Amygdala (tissue), 56 donors: ENCODE data around the gene F12.
"Not testable (repeated sequence)": the region's sequence is repeated elsewhere in the genome, so short reads cannot be mapped to it uniquely, and the experiment has no call there.

Experiments
- DNase-seq, 56 donors: peaks; one replicate each; lab custom pipeline; 2025; lab: John Stamatoyannopoulos, UW

Gene F12

DNA sequence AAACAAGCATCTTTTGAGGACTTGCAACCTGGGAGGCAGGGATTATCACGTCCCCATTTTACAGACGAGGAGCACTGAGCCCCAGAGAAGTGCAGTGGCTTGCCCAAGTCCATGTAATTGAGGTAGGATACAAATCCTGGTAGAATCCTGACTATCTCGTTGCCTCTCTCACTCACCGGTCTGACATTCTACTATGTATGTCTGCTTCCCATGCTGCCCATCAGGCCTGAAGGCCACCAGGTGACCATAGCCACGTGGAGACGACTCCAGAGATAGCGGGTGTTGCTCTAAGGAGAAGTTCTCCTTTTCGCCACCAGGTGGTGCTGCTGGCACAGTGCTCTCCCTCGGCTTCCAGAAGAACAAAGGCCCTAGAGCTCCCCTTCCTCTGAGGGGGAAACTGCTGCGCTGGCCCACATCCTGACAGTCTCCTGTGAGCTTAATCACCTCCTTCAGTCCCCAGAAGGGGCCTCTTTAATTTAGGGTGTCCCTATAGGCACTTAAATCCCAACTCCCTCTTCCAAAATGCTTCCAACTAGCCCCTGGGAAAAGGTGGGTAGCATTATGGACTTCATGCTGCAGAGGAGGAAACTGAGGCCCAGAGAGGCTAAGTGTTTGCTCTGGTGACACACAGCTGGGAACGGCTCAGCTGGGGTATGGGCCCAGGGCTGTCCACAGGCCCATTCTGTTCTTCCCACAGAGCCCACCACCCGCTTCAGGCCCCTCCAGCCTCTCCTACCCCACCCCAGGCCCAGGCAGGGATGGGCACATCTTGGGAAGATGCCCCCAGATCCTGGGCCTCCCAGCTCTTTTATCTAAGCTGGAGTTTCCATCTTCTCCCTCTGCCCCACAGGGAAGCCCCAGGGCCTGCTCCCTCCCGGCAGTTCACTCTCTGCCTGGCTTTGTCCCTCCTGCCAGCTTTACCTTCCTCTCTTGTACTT lies 18.7 kb downstream of the F12 start:
- DNase-seq: peak in 50 of 56 donors; percentile 9 to 86 (median 57)

DNA sequence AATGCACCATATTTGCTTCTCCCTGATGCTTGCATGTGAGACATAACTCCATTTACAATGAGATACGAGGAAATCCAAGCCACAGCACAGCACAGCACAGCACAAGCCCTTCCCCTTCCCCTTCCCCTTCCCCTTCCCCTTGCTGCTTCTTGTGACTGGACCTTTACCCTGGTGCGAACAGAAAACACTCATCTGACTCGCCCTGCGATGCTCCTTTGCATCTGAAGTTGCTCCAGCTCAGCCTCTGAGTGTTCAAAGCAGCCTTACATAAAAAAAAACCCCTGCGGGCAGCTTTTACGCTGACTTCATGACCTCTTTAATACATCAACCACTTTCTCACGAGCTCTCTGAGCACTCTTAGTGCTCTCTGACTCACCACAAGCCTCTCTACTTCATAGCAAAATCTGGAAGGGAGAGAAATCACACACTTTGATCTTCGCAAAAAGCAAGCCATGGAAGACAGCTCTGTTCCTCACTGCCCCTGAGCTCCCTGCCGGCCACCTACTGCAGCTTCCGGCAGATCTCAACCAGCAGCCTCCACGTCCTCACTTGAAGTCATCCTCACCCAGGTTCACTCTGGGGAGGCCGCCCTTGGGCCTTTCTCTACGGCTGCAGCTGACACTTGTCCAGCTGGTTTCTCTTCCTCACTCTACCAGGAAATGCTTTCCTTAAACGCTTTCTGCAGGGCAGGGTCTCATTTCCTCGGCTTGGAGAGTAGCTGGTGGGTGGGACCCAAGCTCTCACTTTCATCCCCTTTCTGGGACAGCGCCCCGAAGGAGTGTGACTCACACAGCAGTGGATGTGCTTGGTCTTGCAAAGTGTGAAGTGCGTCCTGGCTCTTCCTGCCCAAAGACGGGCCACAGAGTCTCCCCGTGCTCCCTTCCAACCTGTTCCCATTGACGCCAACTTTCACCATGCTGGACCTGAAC lies 19.9 kb downstream of the F12 start:
- no peak for DNase-seq

- no peak for DNase-seq
Measured at GRCh38 chr5:177388521-177389052, 20.8 kb downstream of the F12 start.

- no peak for DNase-seq
Measured at GRCh38 chr5:177387405-177387804, 22.0 kb downstream of the F12 start.

GRCh38 chr5:177386542-177386941 lies 22.8 kb downstream of the F12 start:
- DNase-seq: no peak

- DNase-seq: no peak
Measured at GRCh38 chr5:177385720-177386119, 23.6 kb downstream of the F12 start.

GRCh38 chr5:177384134-177384533 lies 25.2 kb downstream of the F12 start, which contains the start of gene SLC34A1:
SLC34A1 (plus strand) TSS chr5:177384434; CDS start chr5:177385742, 1,308 bp downstream.
- no peak for DNase-seq

GRCh38 chr5:177383181-177383580 lies 26.2 kb downstream of the F12 start:
- DNase-seq: no peak

- peak in 10 of 56 donors; percentile 13 to 55 (median 26) for DNase-seq
Measured at GRCh38 chr5:177382423-177383029, 26.8 kb downstream of the F12 start.

GRCh38 chr5:177380805-177381126 lies 28.6 kb downstream of the F12 start:
- DNase-seq: no peak

DNA sequence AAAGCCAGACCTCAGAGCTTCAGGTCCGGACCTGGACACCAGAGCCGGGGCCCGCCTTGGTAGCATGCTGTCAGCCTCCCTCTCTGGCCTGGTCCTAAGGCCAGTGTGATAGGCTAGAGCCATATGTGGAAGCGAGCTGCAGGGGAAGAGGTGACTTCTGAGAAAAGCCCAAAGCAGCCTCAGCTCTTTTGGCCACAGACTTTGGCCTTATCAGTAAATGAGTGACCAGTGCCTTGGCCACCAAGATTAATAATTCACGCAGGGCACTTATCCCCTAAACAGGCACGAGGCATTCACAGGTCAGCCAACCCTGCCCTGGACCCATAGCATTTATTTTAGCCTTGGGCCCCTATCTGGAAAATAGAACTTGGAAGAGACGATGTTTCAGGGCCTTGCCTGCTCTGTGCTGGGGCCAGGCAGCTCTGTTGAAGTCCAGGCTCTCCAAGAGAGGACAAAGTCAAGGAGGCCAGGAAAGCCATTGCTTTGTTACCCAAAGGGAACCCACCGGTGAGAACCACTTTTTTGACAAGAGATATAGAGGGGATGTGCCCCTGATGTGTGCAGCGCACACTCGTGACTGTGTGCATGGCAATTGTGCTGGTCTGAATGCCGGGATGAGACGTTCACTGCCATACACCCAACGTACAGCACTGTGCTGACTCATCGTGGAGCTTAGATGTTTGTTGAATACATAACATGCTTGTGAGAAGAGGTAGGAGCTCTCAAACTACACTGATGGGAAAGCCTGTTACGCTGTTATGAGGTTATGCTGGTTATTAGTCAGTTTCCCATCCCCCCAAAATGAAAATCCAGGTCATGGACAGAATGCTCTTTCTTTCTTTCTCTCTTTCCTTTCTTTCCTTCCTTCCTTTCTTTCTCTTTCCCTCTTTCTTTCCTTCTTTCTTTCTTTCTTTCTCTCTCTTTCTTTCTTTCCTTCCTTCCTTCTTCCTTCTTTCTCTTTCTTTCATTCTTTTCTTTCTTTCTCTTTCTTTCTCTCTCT lies 30.2 kb downstream of the F12 start:
- DNase-seq: peak in 2 of 56 donors; percentile 19 to 27

GRCh38 chr5:177377851-177378776 lies 31.2 kb downstream of the F12 start:
- DNase-seq: no peak

- peak in 1 of 56 donors; percentile 10 for DNase-seq
Measured at GRCh38 chr5:177376107-177376506, 33.3 kb downstream of the F12 start.

- DNase-seq: not testable (repeated sequence)
Measured at GRCh38 chr5:177375516-177375915, 33.8 kb downstream of the F12 start.

DNA sequence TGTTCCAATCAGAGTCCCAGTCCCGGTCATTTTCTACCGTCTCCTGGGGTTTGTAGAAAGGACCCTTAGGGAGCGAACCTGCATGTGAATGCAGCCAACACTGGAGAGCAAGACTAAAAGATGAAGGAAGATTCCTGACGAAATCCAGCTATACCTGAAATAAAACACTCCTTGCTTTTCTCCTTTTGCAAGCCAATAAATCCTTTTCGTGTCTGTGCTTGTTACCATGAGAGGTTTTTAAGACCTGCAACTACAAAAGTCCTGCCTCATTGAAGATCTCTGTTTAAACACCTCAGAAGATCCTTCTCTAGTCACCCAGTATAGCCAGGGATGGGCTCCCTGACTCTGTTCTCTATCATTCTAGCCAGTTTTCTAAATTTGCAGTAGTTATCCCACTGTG lies 35.2 kb downstream of the F12 start:
- no peak for DNase-seq

GRCh38 chr5:177373806-177374205 lies 35.6 kb downstream of the F12 start:
- DNase-seq: no peak

GRCh38 chr5:177372910-177373309 lies 36.5 kb downstream of the F12 start:
- no peak for DNase-seq
